Measurements from ENCODE around the gene CRYBG2. TPM values are rescaled to one million over a fixed set of nuclear protein-coding genes. Genes with fewer than 3 reads are reported as not detected.

The CRYBG2 gene
- total and polyA plus RNA-seq, 2 of the 13 experiments (the other 11 are each of a cell fraction or from before 2014, with no cell fraction given), result 1.3 to 2.9 TPM

DNA sequence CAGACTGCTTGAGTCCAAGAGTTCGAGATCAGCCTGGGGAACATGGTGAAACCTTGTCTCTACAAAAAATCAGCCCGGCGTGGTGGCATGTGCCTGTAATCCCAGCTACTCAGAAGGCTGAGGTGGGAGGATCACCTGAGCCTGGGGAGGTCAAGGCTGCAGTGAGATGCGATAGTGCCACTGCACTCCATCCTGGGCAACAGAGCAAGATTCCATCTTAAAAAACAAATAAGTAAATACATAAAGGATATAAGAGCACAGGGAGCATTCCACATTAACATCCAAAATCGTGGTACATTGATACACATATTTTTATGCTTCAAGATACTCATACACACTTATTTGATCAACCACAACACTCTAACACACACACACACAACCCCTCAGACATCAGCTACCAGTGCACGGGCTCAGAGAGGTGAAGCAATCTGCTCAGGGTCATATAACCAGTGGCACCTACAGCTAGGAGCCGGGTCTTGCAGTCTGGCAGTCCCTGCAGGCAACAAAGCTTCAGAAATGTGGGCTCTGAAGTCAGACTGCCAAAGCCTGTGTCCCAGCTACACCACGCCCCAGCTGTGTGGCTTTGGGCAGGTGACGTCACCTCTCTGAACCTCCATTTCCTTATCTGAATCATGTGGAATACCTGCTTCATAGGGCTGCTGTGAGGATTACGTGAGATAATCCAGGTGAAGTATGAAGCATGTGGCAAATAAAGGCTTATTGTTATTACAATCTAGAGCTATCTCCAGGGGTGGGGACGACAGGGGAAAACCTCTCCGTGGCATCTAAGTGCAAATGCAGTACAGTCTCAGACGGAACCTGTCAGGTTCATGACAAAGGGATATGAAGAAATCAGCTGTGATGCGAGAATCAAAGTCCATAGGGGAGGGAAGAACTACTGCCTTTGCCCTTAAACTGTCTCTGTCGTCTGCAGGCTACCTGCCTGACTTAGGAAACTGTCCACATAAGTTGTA, 4.8 kb upstream of the CRYBG2 start (continued):
- no peak for TF ChIP-seq ZBTB44 (CRISPR knock-in tag; IDR thresholded peaks at IDR 0.05)
- TF ChIP-seq RELA (CRISPR knock-in tag; IDR thresholded peaks at IDR 0.05), result no peak
- TF ChIP-seq ZNF33A (CRISPR knock-in tag; IDR thresholded peaks at IDR 0.05; ENCODE audit: borderline replicate concordance), result no peak
- TF ChIP-seq PREB (CRISPR knock-in tag; IDR thresholded peaks at IDR 0.05), result no peak
- TF ChIP-seq MBD4 (IDR thresholded peaks at IDR 0.05; ENCODE audit: borderline replicate concordance, low read length), result no peak
- no peak for TF ChIP-seq DRAP1 (CRISPR knock-in tag; IDR thresholded peaks at IDR 0.05)
- no peak for TF ChIP-seq KLF9 (CRISPR knock-in tag; IDR thresholded peaks at IDR 0.05; ENCODE audit: low read depth)
- TF ChIP-seq KDM3A (CRISPR knock-in tag; IDR thresholded peaks at IDR 0.05; ENCODE audit: low read depth), result peak; percentile 45; the same call in 1 of the 2 replicates
- TF ChIP-seq ZBTB20 (CRISPR knock-in tag; IDR thresholded peaks at IDR 0.05; ENCODE audit: borderline replicate concordance, low read depth), result no peak
- no peak; the same call in 1 of the 2 replicates for TF ChIP-seq REPIN1 (CRISPR knock-in tag; IDR thresholded peaks at IDR 0.05; ENCODE audit: borderline replicate concordance, low read depth)
- TF ChIP-seq RAD21 (CRISPR knock-in tag; IDR thresholded peaks at IDR 0.05), result peak; percentile 51
- no peak for TF ChIP-seq MTF2 (CRISPR knock-in tag; IDR thresholded peaks at IDR 0.05; ENCODE audit: borderline replicate concordance)
- TF ChIP-seq, protein P1, sequence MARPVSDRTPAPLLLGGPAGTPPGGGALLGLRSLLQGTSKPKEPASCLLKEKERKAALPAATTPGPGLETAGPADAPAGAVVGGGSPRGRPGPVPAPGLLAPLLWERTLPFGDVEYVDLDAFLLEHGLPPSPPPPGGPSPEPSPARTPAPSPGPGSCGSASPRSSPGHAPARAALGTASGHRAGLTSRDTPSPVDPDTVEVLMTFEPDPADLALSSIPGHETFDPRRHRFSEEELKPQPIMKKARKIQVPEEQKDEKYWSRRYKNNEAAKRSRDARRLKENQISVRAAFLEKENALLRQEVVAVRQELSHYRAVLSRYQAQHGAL (CRISPR knock-in tag; IDR thresholded peaks at IDR 0.05; ENCODE audit: not compliant biosample characterization), result no peak
- TF ChIP-seq TEF (CRISPR knock-in tag; IDR thresholded peaks at IDR 0.05), result no peak
- TF ChIP-seq, protein P2, sequence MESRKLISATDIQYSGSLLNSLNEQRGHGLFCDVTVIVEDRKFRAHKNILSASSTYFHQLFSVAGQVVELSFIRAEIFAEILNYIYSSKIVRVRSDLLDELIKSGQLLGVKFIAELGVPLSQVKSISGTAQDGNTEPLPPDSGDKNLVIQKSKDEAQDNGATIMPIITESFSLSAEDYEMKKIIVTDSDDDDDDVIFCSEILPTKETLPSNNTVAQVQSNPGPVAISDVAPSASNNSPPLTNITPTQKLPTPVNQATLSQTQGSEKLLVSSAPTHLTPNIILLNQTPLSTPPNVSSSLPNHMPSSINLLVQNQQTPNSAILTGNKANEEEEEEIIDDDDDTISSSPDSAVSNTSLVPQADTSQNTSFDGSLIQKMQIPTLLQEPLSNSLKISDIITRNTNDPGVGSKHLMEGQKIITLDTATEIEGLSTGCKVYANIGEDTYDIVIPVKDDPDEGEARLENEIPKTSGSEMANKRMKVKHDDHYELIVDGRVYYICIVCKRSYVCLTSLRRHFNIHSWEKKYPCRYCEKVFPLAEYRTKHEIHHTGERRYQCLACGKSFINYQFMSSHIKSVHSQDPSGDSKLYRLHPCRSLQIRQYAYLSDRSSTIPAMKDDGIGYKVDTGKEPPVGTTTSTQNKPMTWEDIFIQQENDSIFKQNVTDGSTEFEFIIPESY (CRISPR knock-in tag; IDR thresholded peaks at IDR 0.05), result peak; percentile 9; the same call in 1 of the 2 replicates
- TF ChIP-seq SNAI1 (CRISPR knock-in tag; IDR thresholded peaks at IDR 0.05; ENCODE audit: borderline replicate concordance), result no peak
